ENCODE measurements around the gene DMPK.

DMPK gene

DNA sequence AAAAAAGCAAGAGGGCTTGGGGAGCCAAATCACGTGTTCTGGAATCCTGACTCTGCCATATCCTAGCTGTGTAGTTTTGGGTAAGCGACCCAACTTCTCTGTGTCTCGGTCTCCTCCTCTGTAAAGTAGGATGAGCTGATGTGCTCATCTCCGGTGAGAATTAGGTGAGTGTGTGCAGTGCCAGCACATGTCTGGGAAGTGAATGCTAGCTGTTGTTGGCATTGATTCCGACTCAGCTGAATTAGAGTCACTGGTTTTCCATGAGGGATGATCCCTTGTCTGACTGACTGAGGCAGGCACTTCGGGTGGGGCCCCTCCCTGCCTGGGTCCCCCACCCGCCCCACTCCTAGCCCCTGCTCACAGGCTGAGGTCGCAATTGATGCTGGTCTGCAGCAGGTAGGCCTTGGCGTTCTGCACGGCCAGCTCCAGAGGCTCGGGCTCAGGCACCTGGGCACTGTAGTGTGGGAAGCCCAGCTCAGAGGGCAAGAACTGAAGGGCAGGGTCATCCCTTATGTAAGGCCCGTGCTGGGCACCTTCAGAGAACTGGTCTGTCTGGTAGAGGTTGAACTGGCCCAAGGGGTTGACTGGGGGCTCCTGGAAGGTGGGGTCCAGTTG is 32.0 kb upstream of the DMPK start:
- TF ChIP-seq, protein P1, sequence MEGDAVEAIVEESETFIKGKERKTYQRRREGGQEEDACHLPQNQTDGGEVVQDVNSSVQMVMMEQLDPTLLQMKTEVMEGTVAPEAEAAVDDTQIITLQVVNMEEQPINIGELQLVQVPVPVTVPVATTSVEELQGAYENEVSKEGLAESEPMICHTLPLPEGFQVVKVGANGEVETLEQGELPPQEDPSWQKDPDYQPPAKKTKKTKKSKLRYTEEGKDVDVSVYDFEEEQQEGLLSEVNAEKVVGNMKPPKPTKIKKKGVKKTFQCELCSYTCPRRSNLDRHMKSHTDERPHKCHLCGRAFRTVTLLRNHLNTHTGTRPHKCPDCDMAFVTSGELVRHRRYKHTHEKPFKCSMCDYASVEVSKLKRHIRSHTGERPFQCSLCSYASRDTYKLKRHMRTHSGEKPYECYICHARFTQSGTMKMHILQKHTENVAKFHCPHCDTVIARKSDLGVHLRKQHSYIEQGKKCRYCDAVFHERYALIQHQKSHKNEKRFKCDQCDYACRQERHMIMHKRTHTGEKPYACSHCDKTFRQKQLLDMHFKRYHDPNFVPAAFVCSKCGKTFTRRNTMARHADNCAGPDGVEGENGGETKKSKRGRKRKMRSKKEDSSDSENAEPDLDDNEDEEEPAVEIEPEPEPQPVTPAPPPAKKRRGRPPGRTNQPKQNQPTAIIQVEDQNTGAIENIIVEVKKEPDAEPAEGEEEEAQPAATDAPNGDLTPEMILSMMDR (IDR thresholded peaks at IDR 0.05) = no peak

DNA sequence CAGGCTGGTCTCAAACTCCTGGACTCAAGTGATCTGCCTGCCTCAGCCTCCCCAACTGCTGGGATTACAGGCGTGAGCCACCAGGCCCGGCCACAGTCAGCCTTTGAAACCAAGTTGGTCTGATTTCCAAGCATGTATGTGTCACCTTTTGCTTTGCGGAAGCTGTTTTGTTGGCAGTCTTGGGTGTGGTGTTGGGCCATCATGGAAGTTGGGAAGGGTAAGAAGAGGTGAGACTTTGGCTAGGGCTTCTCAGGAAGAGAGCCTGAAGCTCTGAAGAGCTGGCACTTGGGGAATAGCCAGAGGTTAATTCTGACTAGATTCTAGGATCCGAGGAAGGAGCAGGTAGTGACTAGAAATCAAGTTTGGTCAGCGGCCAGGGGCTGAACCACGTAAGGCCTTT is 30.0 kb upstream of the DMPK start:
- TF ChIP-seq, protein P1 (IDR thresholded peaks at IDR 0.05) = no peak

DNA sequence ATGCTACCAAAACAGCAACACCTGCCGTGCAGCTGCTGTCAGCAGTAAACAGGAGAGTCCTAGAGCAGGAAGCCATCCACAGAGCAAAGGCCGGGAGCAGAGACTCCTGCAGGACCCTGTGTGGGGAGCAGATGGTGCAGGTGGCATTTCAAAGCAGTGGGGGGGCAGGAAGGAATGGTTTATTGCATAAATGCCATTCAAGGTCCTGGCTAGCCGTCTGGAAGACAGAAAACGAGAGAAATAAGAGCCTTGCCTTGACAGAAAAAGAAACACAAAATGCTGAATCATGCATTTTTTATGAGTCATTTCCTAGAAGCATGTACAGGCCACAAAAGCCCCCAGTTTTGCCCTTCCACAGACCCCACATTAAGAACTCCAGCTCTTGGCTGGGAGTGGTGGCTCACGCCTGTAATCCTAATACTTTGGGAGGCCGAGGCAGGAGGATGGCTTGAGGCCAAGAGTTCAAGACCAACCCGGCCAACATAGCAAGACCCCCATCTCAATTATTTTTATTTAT is 27.4 kb upstream of the DMPK start:
- TF ChIP-seq, protein P1 (IDR thresholded peaks at IDR 0.05) = no peak

DNA sequence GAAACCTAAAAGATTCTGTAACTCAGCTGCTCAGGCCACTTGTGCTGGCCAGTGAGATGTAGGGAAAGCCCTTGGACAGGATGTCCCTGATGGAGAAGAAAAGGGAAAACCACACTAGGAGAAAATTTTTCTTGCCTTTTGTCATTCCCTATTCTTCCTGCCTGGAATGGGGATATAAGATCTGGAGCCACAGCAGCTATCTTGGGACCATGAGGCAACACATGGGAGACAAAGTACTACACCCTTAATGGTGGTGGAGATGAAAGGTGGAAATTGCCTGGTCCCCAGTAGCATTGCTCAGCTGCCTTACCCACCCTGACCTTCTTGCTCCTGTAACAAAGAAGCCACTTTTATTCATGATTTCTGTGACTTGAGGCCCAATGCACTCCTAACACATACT is 23.4 kb upstream of the DMPK start:
- TF ChIP-seq, protein P1 (IDR thresholded peaks at IDR 0.05) = no peak

DNA sequence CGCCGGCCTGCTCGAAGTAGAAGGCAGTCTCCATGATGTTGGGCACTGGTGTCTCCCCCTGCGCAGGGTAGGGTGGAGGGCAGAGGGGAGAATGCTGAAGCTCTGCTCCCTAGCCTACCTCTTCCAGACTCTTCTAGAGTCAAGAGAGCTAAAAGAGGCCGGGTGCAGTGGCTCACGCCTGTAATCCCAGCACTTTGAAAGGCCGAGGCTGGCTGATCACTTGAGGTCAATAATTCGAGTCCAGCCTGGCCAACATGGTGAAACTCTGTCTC is 22.6 kb upstream of the DMPK start:
- TF ChIP-seq, protein P1 (IDR thresholded peaks at IDR 0.05) = no peak

DNA sequence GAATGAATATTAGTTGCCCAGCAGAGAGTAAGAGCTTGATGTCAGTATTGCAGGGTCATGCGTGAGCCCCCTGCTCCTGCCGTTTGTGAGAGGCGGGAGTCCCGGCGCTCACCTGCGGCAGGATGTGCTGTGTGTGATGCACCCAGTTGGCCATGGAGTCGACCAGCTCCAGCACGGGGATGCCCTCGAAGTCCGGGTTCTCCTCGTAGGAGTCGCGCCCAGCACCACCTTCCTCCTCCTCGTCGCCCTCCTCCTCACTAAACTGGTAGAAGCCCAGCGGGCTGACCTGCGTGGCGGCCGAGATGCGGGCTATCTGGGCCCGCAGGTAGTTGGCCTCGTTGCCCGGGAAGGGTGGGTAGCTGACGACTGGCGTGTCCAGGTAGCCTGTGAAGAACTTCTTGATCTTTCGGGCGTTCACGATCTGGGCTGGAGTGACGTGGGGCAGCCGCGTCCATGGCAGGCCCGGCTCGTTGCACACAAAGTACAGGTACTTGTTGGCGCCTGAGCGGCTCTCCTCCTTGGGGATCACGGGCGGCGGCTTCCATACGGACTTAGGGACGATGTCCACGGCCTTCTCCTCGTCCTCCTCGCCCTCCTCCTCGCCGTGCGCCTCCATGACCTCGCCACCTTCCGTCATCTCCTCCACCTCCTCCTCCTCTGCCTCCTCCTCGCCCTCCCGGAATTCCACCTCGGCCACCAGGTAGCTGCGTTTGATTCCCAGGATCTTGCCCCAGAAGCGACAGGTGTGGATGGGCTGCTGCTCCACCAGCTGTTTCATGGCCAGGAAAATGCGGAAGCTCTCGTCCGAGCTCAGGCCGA is 22.1 kb upstream of the DMPK start:
- TF ChIP-seq, protein P1 (IDR thresholded peaks at IDR 0.05) = no peak

DNA sequence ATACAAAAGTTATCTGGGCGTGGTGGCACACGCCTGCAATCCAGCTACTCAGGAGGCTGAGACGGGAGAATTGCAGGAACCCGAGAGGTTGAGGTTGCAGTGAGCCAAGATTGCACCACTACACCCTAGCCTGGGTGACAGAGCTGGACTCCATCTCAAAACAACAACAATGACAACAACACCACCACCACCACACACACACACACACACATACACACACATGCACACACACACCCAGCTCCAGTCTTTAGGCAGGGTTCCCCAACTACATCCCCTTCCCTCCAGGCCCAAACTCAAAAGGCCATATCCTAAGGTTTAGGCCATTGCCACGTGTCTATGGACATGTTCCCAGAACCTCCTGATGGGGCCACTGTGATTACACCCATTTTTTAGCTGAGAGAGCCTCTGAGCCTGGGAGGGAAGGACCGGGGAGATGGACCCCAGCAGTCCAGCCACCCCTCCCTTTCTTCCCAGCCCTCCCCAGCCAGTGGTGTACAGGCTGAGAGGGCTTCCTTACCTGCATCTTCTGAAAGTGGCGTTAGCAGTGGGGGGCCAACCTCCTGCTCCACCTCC is 19.4 kb upstream of the DMPK start:
- TF ChIP-seq, protein P1 (IDR thresholded peaks at IDR 0.05) = no peak
